WTC11 (cell line): Measurements from ENCODE around the gene MSLN. TPM values are rescaled to one million over a fixed set of nuclear protein-coding genes. Genes with fewer than 3 reads are reported as not detected.

Experiments used
- PRDM15 ChIP-seq: sonication (generic); formaldehyde crosslinking; IDR thresholded peaks from 2 replicates; pipeline ENCODE4 v1.8.0; 2022; ENCODE audit warnings: missing genetic modification reagents
- TEAD4 ChIP-seq: sonication (generic); formaldehyde crosslinking; IDR thresholded peaks from 2 replicates; pipeline ENCODE4 v1.8.0; 2022; ENCODE audit warnings: mild to moderate bottlenecking, missing genetic modification reagents
- microRNA-seq: library from miRNA; unstranded; fragments of <30 nt; microRNA quantifications from one replicate; pipeline ENCODE4 v1.2.0, GENCODE V29; 2022; ENCODE audit warnings: borderline number of aligned reads
- total RNA-seq: library from RNA; stranded (reverse); gene quantifications from 3 replicates; pipeline ENCODE4 v1.2.3, GENCODE V29; 2021

Gene MSLN
- total RNA-seq, 1 experiment from 2014 or later = 0.20 TPM

DNA sequence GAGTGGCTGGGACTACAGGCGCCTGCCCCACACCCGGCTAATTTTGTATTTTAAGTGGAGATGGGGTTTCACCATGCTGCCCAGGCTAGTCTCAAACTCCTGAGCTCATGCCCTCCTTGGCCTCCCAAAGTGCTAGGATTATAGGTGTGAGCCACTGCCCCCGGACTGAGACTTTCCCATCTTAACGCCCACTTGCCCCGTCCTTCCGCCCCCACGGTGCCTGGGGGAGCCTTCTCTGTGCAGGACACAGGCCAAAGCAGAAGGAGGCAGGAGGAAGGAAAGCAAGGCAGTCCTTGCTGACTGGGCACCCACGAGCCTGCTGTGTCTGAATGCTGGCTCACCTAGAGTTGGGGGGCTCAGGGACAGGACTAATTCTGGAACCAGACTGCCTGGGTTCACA lies 57.6 kb downstream of the MSLN start (continued):
- TF ChIP-seq PRDM15 (CRISPR knock-in tag) (no peak), TEAD4 (CRISPR knock-in tag) (no peak)

Small RNAs within 50 kb of the gene (microRNA-seq; reads per million reads assigned to microRNA genes)
- gene MIR662 = not detected

Other genes starting within 250 kb of the MSLN start
- 89.3 to 110 TPM (median 93.8 TPM) in 3 replicates for gene CAPN15, start 233.0 kb upstream of the MSLN start, total RNA-seq
- gene PRR35, start 200.3 kb upstream of the MSLN start, total RNA-seq = 0.72 to 1.1 TPM (median 0.94 TPM) in 3 replicates
- 0.76 to 0.92 TPM (median 0.87 TPM) in 3 replicates for gene NHLRC4, start 193.7 kb upstream of the MSLN start, total RNA-seq
- gene PIGQ, start 190.8 kb upstream of the MSLN start, total RNA-seq = 57.7 to 63.7 TPM (median 60.8 TPM) in 3 replicates
- 22.5 to 28.0 TPM (median 26.2 TPM) in 3 replicates for gene RAB40C, start 170.7 kb upstream of the MSLN start, total RNA-seq
- gene WFIKKN1, start 129.7 kb upstream of the MSLN start, total RNA-seq = 12.3 to 18.6 TPM (median 17.3 TPM) in 3 replicates
- 115 to 121 TPM (median 115 TPM) in 3 replicates for gene METTL26, start 124.4 kb upstream of the MSLN start, total RNA-seq
- gene MCRIP2, start 118.9 kb upstream of the MSLN start, total RNA-seq = 63.3 to 76.0 TPM (median 66.7 TPM) in 3 replicates
- gene WDR90, start 111.4 kb upstream of the MSLN start, total RNA-seq = 66.2 to 75.8 TPM (median 69.6 TPM) in 3 replicates
- gene RHOT2, start 92.6 kb upstream of the MSLN start, total RNA-seq = 245 to 285 TPM (median 250 TPM) in 3 replicates
- 6.7 to 8.2 TPM (median 6.7 TPM) in 3 replicates for gene RHBDL1, start 85.1 kb upstream of the MSLN start, total RNA-seq
- 79.0 to 88.2 TPM (median 85.8 TPM) in 3 replicates for gene STUB1, start 80.3 kb upstream of the MSLN start, total RNA-seq
- 59.6 to 63.4 TPM (median 61.2 TPM) in 3 replicates for gene JMJD8, start 76.4 kb upstream of the MSLN start, total RNA-seq
- 25.5 to 28.2 TPM (median 26.3 TPM) in 3 replicates for gene WDR24, start 70.3 kb upstream of the MSLN start, total RNA-seq
- gene FBXL16, start 54.9 kb upstream of the MSLN start, total RNA-seq = 22.7 to 28.6 TPM (median 27.3 TPM) in 3 replicates
- gene METRN, start 45.6 kb upstream of the MSLN start, total RNA-seq = 30.9 to 64.3 TPM (median 61.4 TPM) in 3 replicates
- 40.6 to 43.1 TPM (median 43.0 TPM) in 3 replicates for gene ANTKMT, start 39.6 kb upstream of the MSLN start, total RNA-seq
- gene CCDC78, start 34.3 kb upstream of the MSLN start, total RNA-seq = 19.4 to 20.8 TPM (median 20.2 TPM) in 3 replicates
- gene HAGHL, start 33.6 kb upstream of the MSLN start, total RNA-seq = 38.4 to 41.7 TPM (median 39.4 TPM) in 3 replicates
- 32.8 to 50.9 TPM (median 32.8 TPM) in 3 replicates for gene CIAO3, start 19.7 kb upstream of the MSLN start, total RNA-seq
- gene RPUSD1, start 27.6 kb downstream of the MSLN start, total RNA-seq = 35.0 to 45.1 TPM (median 36.6 TPM) in 3 replicates
- gene CHTF18, start 27.9 kb downstream of the MSLN start, total RNA-seq = 177 to 183 TPM (median 181 TPM) in 3 replicates
- 0.34 TPM in 1 of 3 replicates, not detected in the others for gene GNG13, start 40.0 kb downstream of the MSLN start, total RNA-seq
- 10.5 to 13.0 TPM (median 10.8 TPM) in 3 replicates for gene LMF1, start 210.2 kb downstream of the MSLN start, total RNA-seq
- gene SOX8, start 221.0 kb downstream of the MSLN start, total RNA-seq = 10.2 to 12.3 TPM (median 10.9 TPM) in 3 replicates